ENCODE measurements around the gene HS6ST2.

Gene HS6ST2

DNA sequence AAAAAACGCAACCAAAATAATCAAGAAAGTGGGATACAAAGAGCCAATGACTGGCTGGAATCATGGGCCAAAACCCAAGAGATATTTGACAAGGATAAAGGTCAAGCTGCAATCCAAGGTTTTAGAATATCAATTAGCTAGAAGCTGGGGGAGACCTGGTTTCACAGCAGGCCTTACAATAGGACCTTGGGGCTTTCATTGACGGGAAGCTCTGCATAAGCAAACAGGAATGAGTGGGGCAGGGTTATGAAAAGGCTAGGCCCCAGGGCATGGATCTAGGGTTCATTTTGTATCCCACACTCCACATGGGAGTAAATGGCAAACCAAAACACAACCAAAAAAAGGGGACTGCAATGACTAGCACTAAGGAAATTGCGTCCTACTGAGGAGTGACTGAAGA is 215.3 kb downstream of the HS6ST2 start:
- peaks cover 55% of the 10 kb centered on the region for H3K27me3 ChIP-seq (ENCODE audit: insufficient read depth, low read depth, severe bottlenecking)
- no peak overlapping the region for H3K4me3 ChIP-seq (ENCODE audit: low read depth, low read length)
- DNase-seq = no peak
- no peak overlapping the region for H3K27ac ChIP-seq
- no peaks in the 10 kb centered on the region for H3K36me3 ChIP-seq
- H3K9me3 ChIP-seq (ENCODE audit: severe bottlenecking) = no peaks in the 10 kb centered on the region
- no peak for TF ChIP-seq CTCF (IDR thresholded peaks at IDR 0.05; ENCODE audit: low read depth, low read length)

GRCh38 chrX:132742246-132742645 is 216.2 kb downstream of the HS6ST2 start:
- TF ChIP-seq CTCF (IDR thresholded peaks at IDR 0.05; ENCODE audit: low read depth, low read length) = no peak
- Histone ChIP-seq H3K27ac (no peak overlapping the region), H3K36me3 (no peaks in the 10 kb centered on the region), H3K27me3 (ENCODE audit: insufficient read depth, low read depth, severe bottlenecking) (peaks cover 55% of the 10 kb centered on the region), H3K9me3 (ENCODE audit: severe bottlenecking) (no peaks in the 10 kb centered on the region), H3K4me3 (ENCODE audit: low read depth, low read length) (no peak overlapping the region)
- DNase-seq = no peak

DNA sequence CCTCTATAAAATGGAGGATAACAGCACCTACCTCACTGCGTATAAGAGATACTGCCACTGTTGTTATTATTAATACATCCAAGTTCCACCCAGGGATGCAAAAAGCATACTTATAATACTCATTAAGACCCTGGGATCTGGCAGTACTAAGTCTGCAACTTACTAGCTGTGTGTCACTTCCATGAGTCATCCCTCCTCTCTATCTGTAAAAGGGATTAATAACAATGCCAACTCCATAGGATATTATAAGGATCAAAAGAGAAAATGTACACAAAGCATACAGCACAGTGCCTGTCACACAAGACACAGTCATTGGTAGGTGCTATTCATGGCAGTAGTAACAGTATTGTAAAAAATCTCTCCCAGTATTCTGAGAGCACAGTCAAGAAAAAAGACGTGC is 216.7 kb downstream of the HS6ST2 start:
- Histone ChIP-seq H3K27me3 (ENCODE audit: insufficient read depth, low read depth, severe bottlenecking) (peaks cover 55% of the 10 kb centered on the region), H3K36me3 (no peaks in the 10 kb centered on the region), H3K4me3 (ENCODE audit: low read depth, low read length) (no peak overlapping the region), H3K27ac (no peak overlapping the region), H3K9me3 (ENCODE audit: severe bottlenecking) (no peaks in the 10 kb centered on the region)
- TF ChIP-seq CTCF (IDR thresholded peaks at IDR 0.05; ENCODE audit: low read depth, low read length) = no peak
- no peak for DNase-seq

GRCh38 chrX:132740316-132741123 is 217.9 kb downstream of the HS6ST2 start:
- TF ChIP-seq CTCF (IDR thresholded peaks at IDR 0.05; ENCODE audit: low read depth, low read length) = peak; percentile 47
- no peak for DNase-seq
- no peaks in the 10 kb centered on the region for H3K36me3 ChIP-seq
- H3K27ac ChIP-seq = no peak overlapping the region
- peaks cover 53% of the 10 kb centered on the region for H3K27me3 ChIP-seq (ENCODE audit: insufficient read depth, low read depth, severe bottlenecking)
- H3K4me3 ChIP-seq (ENCODE audit: low read depth, low read length) = no peak overlapping the region
- no peaks in the 10 kb centered on the region for H3K9me3 ChIP-seq (ENCODE audit: severe bottlenecking)

DNA sequence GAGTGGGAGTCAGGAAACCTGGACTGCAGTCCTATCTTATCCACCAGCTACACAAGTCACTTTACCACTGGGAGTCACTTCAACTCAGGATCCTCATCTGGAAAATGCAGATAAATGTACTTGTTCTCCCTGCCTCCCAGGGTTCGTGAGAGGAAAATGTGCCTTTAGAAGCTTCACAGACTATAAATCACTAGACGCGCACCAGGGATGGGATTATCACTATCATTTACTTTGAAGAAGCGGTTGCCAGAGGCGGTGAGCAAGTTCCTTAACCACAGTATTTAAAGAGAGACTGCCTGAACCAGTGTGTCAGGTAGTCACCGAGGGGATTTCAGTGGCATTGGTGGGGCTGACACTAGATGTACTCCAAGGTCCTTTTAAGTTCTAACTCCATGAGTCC is 219.5 kb downstream of the HS6ST2 start:
- TF ChIP-seq CTCF (IDR thresholded peaks at IDR 0.05; ENCODE audit: low read depth, low read length) = no peak
- no peak overlapping the region for H3K4me3 ChIP-seq (ENCODE audit: low read depth, low read length)
- H3K9me3 ChIP-seq (ENCODE audit: severe bottlenecking) = no peaks in the 10 kb centered on the region
- H3K27ac ChIP-seq = no peak overlapping the region
- peaks cover 52% of the 10 kb centered on the region for H3K27me3 ChIP-seq (ENCODE audit: insufficient read depth, low read depth, severe bottlenecking)
- H3K36me3 ChIP-seq = no peaks in the 10 kb centered on the region
- no peak for DNase-seq

DNA sequence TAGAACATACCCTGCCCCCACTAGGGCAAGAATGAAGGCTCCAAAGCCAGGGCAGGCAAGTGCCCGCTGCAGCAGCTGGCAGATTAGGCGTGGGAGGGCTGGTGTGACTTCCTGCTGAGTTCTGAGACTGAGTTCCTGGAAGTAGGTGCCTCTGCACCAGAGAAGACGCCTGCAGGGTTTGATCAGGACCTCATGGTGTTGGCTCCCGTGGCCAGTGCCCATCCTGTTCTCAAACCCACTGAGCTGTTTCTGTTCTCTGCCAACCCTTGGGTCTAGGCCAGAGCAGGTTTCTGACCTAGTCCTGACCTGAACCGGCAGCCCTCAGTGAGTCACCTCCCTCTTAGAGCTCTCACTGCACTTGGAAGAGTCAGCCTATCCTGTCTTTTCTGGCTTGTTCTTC is 220.7 kb downstream of the HS6ST2 start:
- Histone ChIP-seq H3K27ac (no peak overlapping the region), H3K27me3 (ENCODE audit: insufficient read depth, low read depth, severe bottlenecking) (peaks cover 60% of the 10 kb centered on the region), H3K4me3 (ENCODE audit: low read depth, low read length) (no peak overlapping the region), H3K9me3 (ENCODE audit: severe bottlenecking) (no peaks in the 10 kb centered on the region), H3K36me3 (no peaks in the 10 kb centered on the region)
- no peak for TF ChIP-seq CTCF (IDR thresholded peaks at IDR 0.05; ENCODE audit: low read depth, low read length)
- no peak for DNase-seq
